ENCODE data around the gene TLE2.
"Not testable (repeated sequence)": the region's sequence is repeated elsewhere in the genome, so short reads cannot be mapped to it uniquely, and the experiment has no call there.

TLE2 gene

GRCh38 chr19:2982983-2983350, 46.1 kb downstream of the TLE2 start:
- peak; percentile 51 to 88 (median 81) for DNase-seq

GRCh38 chr19:2982561-2982960, 46.5 kb downstream of the TLE2 start:
- no peak for DNase-seq

- peak in 1 of 3 experiments; percentile 11 for DNase-seq
These were observed 47.2 kb downstream of the TLE2 start for GRCh38 chr19:2981898-2982297.

- DNase-seq = no peak
These were observed 50.3 kb downstream of the TLE2 start for GRCh38 chr19:2978772-2979171.

GRCh38 chr19:2978166-2978767, 50.8 kb downstream of the TLE2 start:
- no peak for DNase-seq

- no peak for DNase-seq
These were observed 51.3 kb downstream of the TLE2 start for GRCh38 chr19:2977746-2978138.

- DNase-seq = peak; percentile 98 to 99 (median 99)
These were observed 51.9 kb downstream of the TLE2 start, which contains the start of gene TLE6 for GRCh38 chr19:2977001-2977745. TSS of gene TLE6 (plus strand) at chr19:2977564. CDS start at chr19:2978234, 670 bp downstream.

GRCh38 chr19:2976609-2977000, 52.5 kb downstream of the TLE2 start:
- DNase-seq = peak in 2 of 3 experiments; percentile 66 to 81

GRCh38 chr19:2974342-2975041, 54.6 kb downstream of the TLE2 start:
- DNase-seq = no peak

GRCh38 chr19:2973229-2973628, 55.9 kb downstream of the TLE2 start:
- DNase-seq = peak in 1 of 3 experiments; percentile 20

GRCh38 chr19:2970201-2970835, 58.8 kb downstream of the TLE2 start:
- no peak for DNase-seq

GRCh38 chr19:2969104-2969504, 60.0 kb downstream of the TLE2 start:
- DNase-seq = peak; percentile 88 to 98 (median 91)

GRCh38 chr19:2967972-2968371, 61.1 kb downstream of the TLE2 start:
- DNase-seq = no peak

GRCh38 chr19:2964874-2965273, 64.2 kb downstream of the TLE2 start:
- DNase-seq = no peak

- DNase-seq = not testable (repeated sequence)
These were observed 65.4 kb downstream of the TLE2 start for GRCh38 chr19:2963631-2964030.

- DNase-seq = no peak
These were observed 66.0 kb downstream of the TLE2 start for GRCh38 chr19:2963122-2963521.

GRCh38 chr19:2962018-2962670, 66.9 kb downstream of the TLE2 start:
- peak; percentile 72 to 94 (median 92) for DNase-seq

GRCh38 chr19:2960120-2960519, 69.0 kb downstream of the TLE2 start:
- DNase-seq = no peak

GRCh38 chr19:2957160-2957559, 71.9 kb downstream of the TLE2 start:
- no peak for DNase-seq

GRCh38 chr19:2952953-2953481, 76.1 kb downstream of the TLE2 start:
- DNase-seq = peak in 2 of 3 experiments; percentile 26 to 64

GRCh38 chr19:2950286-2951124, 78.6 kb downstream of the TLE2 start:
- DNase-seq = peak; percentile 99 to 100 (median 100)

- peak in 1 of 3 experiments; percentile 72 for DNase-seq
These were observed 79.2 kb downstream of the TLE2 start for GRCh38 chr19:2949939-2950285.
